Prostate gland (tissue), 2 donors: ENCODE results near the gene TCF12.

ENCODE experiments used
- POLR2A ChIP-seq: fragments of 450-650 bp; IDR thresholded peaks from one replicate; pipeline ENCODE4 v1.6.1; 2016; ENCODE audit warnings: antibody characterized with exemption, mild to moderate bottlenecking
- TF ChIP-seq, protein P1 (sequence below), 4 experiments: fragments of 200-600 bp in 2 of 4; fragments of 450-650 bp in 2 of 4; sonication (generic) in 2 of 4; IDR thresholded peaks; 1 replicate in 3 of 4; 2 replicates in 1 of 4; pipeline ENCODE4 v1.5.1; 2016 to 2019; ENCODE audit warnings: antibody characterized with exemption in 4 of 4, mild to moderate bottlenecking in 2 of 4, moderate library complexity in 2 of 4

GRCh38 chr15:56887782-56888438 lies 30.5 kb upstream of the TCF12 start:
- TF ChIP-seq POLR2A = no peak
- TF ChIP-seq, protein P1, sequence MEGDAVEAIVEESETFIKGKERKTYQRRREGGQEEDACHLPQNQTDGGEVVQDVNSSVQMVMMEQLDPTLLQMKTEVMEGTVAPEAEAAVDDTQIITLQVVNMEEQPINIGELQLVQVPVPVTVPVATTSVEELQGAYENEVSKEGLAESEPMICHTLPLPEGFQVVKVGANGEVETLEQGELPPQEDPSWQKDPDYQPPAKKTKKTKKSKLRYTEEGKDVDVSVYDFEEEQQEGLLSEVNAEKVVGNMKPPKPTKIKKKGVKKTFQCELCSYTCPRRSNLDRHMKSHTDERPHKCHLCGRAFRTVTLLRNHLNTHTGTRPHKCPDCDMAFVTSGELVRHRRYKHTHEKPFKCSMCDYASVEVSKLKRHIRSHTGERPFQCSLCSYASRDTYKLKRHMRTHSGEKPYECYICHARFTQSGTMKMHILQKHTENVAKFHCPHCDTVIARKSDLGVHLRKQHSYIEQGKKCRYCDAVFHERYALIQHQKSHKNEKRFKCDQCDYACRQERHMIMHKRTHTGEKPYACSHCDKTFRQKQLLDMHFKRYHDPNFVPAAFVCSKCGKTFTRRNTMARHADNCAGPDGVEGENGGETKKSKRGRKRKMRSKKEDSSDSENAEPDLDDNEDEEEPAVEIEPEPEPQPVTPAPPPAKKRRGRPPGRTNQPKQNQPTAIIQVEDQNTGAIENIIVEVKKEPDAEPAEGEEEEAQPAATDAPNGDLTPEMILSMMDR (IDR thresholded peaks at IDR 0.05) = no peak
